Measurements from ENCODE around the gene DENND1C. TPM values are rescaled to one million over a fixed set of nuclear protein-coding genes. Genes with fewer than 3 reads are reported as not detected.

Gene DENND1C
- total and polyA plus RNA-seq, 2 of the 8 experiments (the other 6 are each of a cell fraction or from before 2014, with no cell fraction given), result 3.6 to 4.0 TPM

- no peak for TF ChIP-seq EP300 (IDR thresholded peaks at IDR 0.05; ENCODE audit: borderline replicate concordance in 1 of 2, low read depth in 2 of 2, low read length in 2 of 2)
- TF ChIP-seq HDAC2 (IDR thresholded peaks at IDR 0.05; ENCODE audit: borderline replicate concordance in 1 of 2, low read depth in 2 of 2, low read length in 2 of 2), result no peak
Measured at GRCh38 chr19:6499052-6499790, 17.6 kb upstream of the DENND1C start (continued).
